Thoracic aorta (tissue), 2 donors: ENCODE measurements around the gene ARHGEF37. TPM values are rescaled to one million over a fixed set of nuclear protein-coding genes. Genes with fewer than 3 reads are reported as not detected.
"Not testable (repeated sequence)": the region's sequence is repeated elsewhere in the genome, so short reads cannot be mapped to it uniquely, and the experiment has no call there.

Experiments
- ATAC-seq: fragments of 150-250 bp; one replicate; pipeline ENCODE4 v1.8.0; 2017; ENCODE audit warnings: low read depth; ENCODE audit not compliant: insufficient number of reproducible peaks, low FRiP score
- DNase-seq: peaks from one replicate; pipeline ENCODE4 v3.0.0-alpha.2; 2020; ENCODE audit warnings: low spot score
- H3K27ac ChIP-seq, 2 donors: fragments of 200-600 bp; sonication (generic); 1 replicate in 1 of 2; 2 replicates in 1 of 2; pipeline ENCODE4 v1.5.1; 2016; ENCODE audit warnings: mild to moderate bottlenecking in 2 of 2, moderate library complexity in 2 of 2
- H3K27me3 ChIP-seq: fragments of 200-600 bp; sonication (generic); replicated peaks from 2 replicates; pipeline ENCODE4 v1.6.0; 2016; ENCODE audit warnings: mild to moderate bottlenecking; ENCODE audit not compliant: insufficient read depth
- H3K36me3 ChIP-seq: fragments of 200-600 bp; sonication (generic); one replicate; pipeline ENCODE4 v1.5.1; 2016
- H3K4me1 ChIP-seq, 2 donors: fragments of 200-600 bp; sonication (generic); 1 replicate in 1 of 2; 2 replicates in 1 of 2; pipeline versions ENCODE4 v1.5.1 to v1.6.0; 2016; ENCODE audit warnings: low read depth in 2 of 2, mild to moderate bottlenecking in 1 of 2; ENCODE audit not compliant: control insufficient read depth in 1 of 2
- H3K4me3 ChIP-seq: fragments of 200-600 bp; sonication (generic); 2 replicates; pipeline ENCODE4 v1.5.1; 2016; ENCODE audit warnings: mild to moderate bottlenecking
- H3K9me3 ChIP-seq: fragments of 200-600 bp; sonication (generic); 2 replicates; pipeline ENCODE4 v1.5.1; 2016
- CTCF ChIP-seq: fragments of 200-600 bp; sonication (generic); IDR thresholded peaks from one replicate; pipeline ENCODE4 v1.5.1; 2019; ENCODE audit warnings: antibody characterized with exemption
- total RNA-seq, 2 donors: library from RNA; depleted of rRNA; stranded (reverse); fragments of >200 nt; gene quantifications; one replicate each; pipeline versions ENCODE4 v1.1.0 to v1.2.3, GENCODE V29; 2016

The ARHGEF37 gene
- total RNA-seq, 2 donors from 2014 or later: 5.6 to 11.4 TPM

- no peaks in the 10 kb centered on the region for H3K27me3 ChIP-seq
- H3K4me1 ChIP-seq: no peaks in the 10 kb centered on the region
- H3K4me3 ChIP-seq: no peak overlapping the region
- H3K27ac ChIP-seq: no peak overlapping the region
- no peaks in the 10 kb centered on the region for H3K36me3 ChIP-seq
- TF ChIP-seq CTCF: no peak
- DNase-seq: no peak
- no peak for ATAC-seq
- peaks cover 7% of the 10 kb centered on the region for H3K9me3 ChIP-seq
Measured at GRCh38 chr5:149666212-149666852, 85.0 kb downstream of the ARHGEF37 start.

- Histone ChIP-seq H3K27ac (no peak overlapping the region), H3K4me3 (no peak overlapping the region), H3K36me3 (no peaks in the 10 kb centered on the region), H3K27me3 (no peaks in the 10 kb centered on the region), H3K4me1 (no peaks in the 10 kb centered on the region), H3K9me3 (peaks cover 7% of the 10 kb centered on the region)
- TF ChIP-seq CTCF: peak; percentile 60
- no peak for DNase-seq
- no peak for ATAC-seq
Measured at GRCh38 chr5:149667084-149667828, 86.0 kb downstream of the ARHGEF37 start.

GRCh38 chr5:149667829-149668330, 86.6 kb downstream of the ARHGEF37 start:
- Histone ChIP-seq H3K9me3 (peaks cover 7% of the 10 kb centered on the region), H3K27ac (no peak overlapping the region), H3K4me1 (no peaks in the 10 kb centered on the region), H3K36me3 (no peaks in the 10 kb centered on the region), H3K4me3 (no peak overlapping the region), H3K27me3 (no peaks in the 10 kb centered on the region)
- ATAC-seq: no peak
- no peak for TF ChIP-seq CTCF
- no peak for DNase-seq

GRCh38 chr5:149669273-149669672, 88.0 kb downstream of the ARHGEF37 start:
- not testable (repeated sequence) for H3K4me1 ChIP-seq, H3K27me3 ChIP-seq, H3K9me3 ChIP-seq, H3K4me3 ChIP-seq, ATAC-seq, DNase-seq, H3K27ac ChIP-seq, H3K36me3 ChIP-seq

GRCh38 chr5:149671544-149671943, 90.2 kb downstream of the ARHGEF37 start:
- ATAC-seq (no peak), DNase-seq (no peak)
- H3K4me3 ChIP-seq: no peak overlapping the region
- H3K9me3 ChIP-seq: peaks cover 7% of the 10 kb centered on the region
- H3K36me3 ChIP-seq: no peaks in the 10 kb centered on the region
- H3K27me3 ChIP-seq: no peaks in the 10 kb centered on the region
- no peak for TF ChIP-seq CTCF
- H3K27ac ChIP-seq: no peak overlapping the region
- H3K4me1 ChIP-seq: no peaks in the 10 kb centered on the region
